GM12878 (cell line): ENCODE data around the gene ERCC2. TPM values are rescaled to one million over a fixed set of nuclear protein-coding genes. Genes with fewer than 3 reads are reported as not detected.

Experiments used
- ATAC-seq: fragments of 200-7000 bp; cut with Tn5 transposase; 3 replicates; pipeline ENCODE4 v1.9.1; 2020; ENCODE audit warnings: mild to moderate bottlenecking, moderate library complexity
- BruUV-seq: library from RNA; stranded (reverse); fragments of 400-500 nt; replicated peaks from 2 replicates; lab custom pipeline; 2021; lab: Mats Ljungman, UMichigan
- CTCF ChIA-PET: fragments of 300-600 bp; sonication (Branson Sonifier 250); formaldehyde crosslinking; extraction: SDS; loops from one replicate; lab custom pipeline; 2021; ENCODE audit warnings: inconsistent platforms; lab: Yijun Ruan, JAX
- POLR2A ChIA-PET: fragments of 350-600 bp; formaldehyde crosslinking; extraction: SDS; loops from one replicate; lab custom pipeline; 2021; ENCODE audit warnings: inconsistent platforms; lab: Charles Lee
- RAD21 ChIA-PET: fragments of 300-600 bp; sonication (Branson Sonifier 250); formaldehyde crosslinking; loops from one replicate; lab custom pipeline; 2023; ENCODE audit warnings: antibody characterized with exemption; ENCODE audit not compliant: unreplicated experiment; lab: Charles Lee
- SMC1A ChIA-PET: fragments of 300-600 bp; sonication (Branson Sonifier 250); formaldehyde crosslinking; loops from one replicate; lab custom pipeline; 2023; ENCODE audit not compliant: unreplicated experiment, uncharacterized antibody; lab: Charles Lee
- DNase-seq: peaks from one replicate; pipeline ENCODE4 v3.0.0-alpha.2; 2011; ENCODE audit warnings: low read depth, low spot score
- FAIRE-seq: peaks from 3 replicates; lab custom pipeline; 2011; peaks lifted over from hg19 to GRCh38; lab: Jason Lieb, UNC
- H2AFZ ChIP-seq: 2 replicates; pipeline ENCODE4 v1.6.0; 2011; ENCODE audit warnings: low read depth, low read length, control low read depth; ENCODE audit not compliant: control insufficient read depth
- H3K27ac ChIP-seq: 2 replicates; pipeline ENCODE4 v1.5.1; 2011; ENCODE audit warnings: control low read depth; ENCODE audit not compliant: control insufficient read depth, insufficient read depth
- H3K27me3 ChIP-seq, 2 experiments: replicated peaks in 1 of 2; 2 replicates each; pipeline versions ENCODE4 v1.6.0 to v1.6.1; 2011; ENCODE audit warnings: low read length in 1 of 2; ENCODE audit not compliant: control insufficient read depth in 2 of 2, insufficient read depth in 2 of 2
- H3K36me3 ChIP-seq, 2 experiments: 2 replicates each; pipeline ENCODE4 v1.5.1; 2011; ENCODE audit warnings: low read length in 1 of 2; ENCODE audit not compliant: control insufficient read depth in 2 of 2, insufficient read depth in 2 of 2
- H3K4me1 ChIP-seq: 2 replicates; pipeline ENCODE4 v1.6.1; 2011; ENCODE audit warnings: mild to moderate bottlenecking, low read length, moderate library complexity, mixed read lengths; ENCODE audit not compliant: control insufficient read depth, insufficient read depth
- H3K4me2 ChIP-seq: 2 replicates; pipeline ENCODE4 v1.6.0; 2011; ENCODE audit warnings: control low read depth; ENCODE audit not compliant: control insufficient read depth, insufficient read depth
- H3K4me3 ChIP-seq: fragments of 200-600 bp; sonication (generic); 2 replicates; pipeline ENCODE4 v1.5.1; 2016
- H3K79me2 ChIP-seq: 2 replicates; pipeline ENCODE4 v1.6.0; 2011; ENCODE audit warnings: low read length; ENCODE audit not compliant: control insufficient read depth, insufficient read depth
- H3K9ac ChIP-seq: 2 replicates; pipeline ENCODE4 v1.8.0; 2011; ENCODE audit warnings: low read length, control low read depth, mixed read lengths; ENCODE audit not compliant: control insufficient read depth, insufficient read depth
- H3K9me3 ChIP-seq: replicated peaks from 3 replicates; pipeline ENCODE4 v1.5.1; 2011; ENCODE audit warnings: mild to moderate bottlenecking, low read length; ENCODE audit not compliant: control insufficient read depth, insufficient read depth
- H4K20me1 ChIP-seq: 2 replicates; pipeline ENCODE4 v1.6.0; 2011; ENCODE audit not compliant: control insufficient read depth, insufficient read depth
- ATF7 ChIP-seq: fragments of 450-650 bp; IDR thresholded peaks from 2 replicates; pipeline ENCODE4 v1.6.1; 2016; ENCODE audit warnings: low read depth, mild to moderate bottlenecking
- CREB1 ChIP-seq: IDR thresholded peaks from 2 replicates; pipeline ENCODE4 v1.6.1; 2012; ENCODE audit warnings: low read depth, mild to moderate bottlenecking, inconsistent platforms
- JUNB ChIP-seq: IDR thresholded peaks from 2 replicates; pipeline ENCODE4 v1.6.1; 2016; ENCODE audit warnings: antibody characterized with exemption, mild to moderate bottlenecking
- JUND ChIP-seq: IDR thresholded peaks from 2 replicates; pipeline ENCODE4 v1.6.1; 2012; ENCODE audit warnings: low read depth, mild to moderate bottlenecking, low read length, improper control_type of control experiment, moderate library complexity
- MEF2B ChIP-seq: fragments of 450-650 bp; IDR thresholded peaks from 2 replicates; pipeline ENCODE4 v1.6.1; 2018; ENCODE audit warnings: mild to moderate bottlenecking, moderate library complexity; ENCODE audit not compliant: partially characterized antibody, poor library complexity, severe bottlenecking
- MTA2 ChIP-seq: fragments of 450-650 bp; IDR thresholded peaks from 2 replicates; pipeline ENCODE4 v1.6.1; 2016; ENCODE audit warnings: low read depth, mild to moderate bottlenecking, moderate library complexity
- MYC ChIP-seq: IDR thresholded peaks from 2 replicates; pipeline ENCODE4 v1.6.1; 2011; ENCODE audit warnings: mild to moderate bottlenecking, low read length, moderate library complexity, inconsistent platforms; ENCODE audit not compliant: insufficient read depth, insufficient replicate concordance, insufficient read length, severe bottlenecking
- WGBS: methylation state at CpG from one replicate; pipeline ENCODE4 v1.1.6; 2016; ENCODE audit warnings: low lambda C conversion rate; ENCODE audit not compliant: insufficient replicate concordance, insufficient coverage; ENCODE audit errors: missing lambda C conversion rate; 5-methylcytosine and 5-hydroxymethylcytosine counted together
- in situ Hi-C: fragments of 300-500 bp; cut with MboI; formaldehyde crosslinking; loops from 9 replicates; pipeline ENCODE4 v1.14.3; 2018; ENCODE audit warnings: mixed read lengths
- intact Hi-C: fragments of 100-400 bp; cut with micrococcal nuclease; formaldehyde crosslinking; loops from one replicate; pipeline ENCODE4 v1.14.2; 2022; ENCODE audit not compliant: unreplicated experiment
- polyA plus RNA-seq, 11 experiments: library from polyadenylated mRNA; depleted of rRNA in 4 of 11; unstranded in 6 of 11; stranded (reverse) in 5 of 11; fragments of >200 nt; fragmentation: Nextera tagmentation in 4 of 11; fragmentation: Illumina TruSeq in 1 of 11; extraction: Ambion mirVana in 4 of 11; extraction: Trizol in 1 of 11; gene quantifications; 1 replicate in 1 of 11; 2 replicates in 10 of 11; pipeline versions ENCODE4 v1.2.1 to v1.2.3, GENCODE V29; 2011 to 2016; ENCODE audit warnings: inconsistent platforms in 2 of 11, missing spikeins in 2 of 11, low read depth in 1 of 11
- total RNA-seq, 4 experiments: library from RNA; depleted of rRNA in 3 of 4; stranded (reverse); fragments of >200 nt in 3 of 4; fragmentation: Illumina TruSeq in 1 of 4; extraction: Trizol in 1 of 4; gene quantifications; 2 replicates each; pipeline versions ENCODE4 v1.2.1 to v1.2.3, GENCODE V29; 2013 to 2021
- TF ChIP-seq, protein P1 (sequence below): fragments of 450-650 bp; IDR thresholded peaks from 2 replicates; pipeline ENCODE4 v1.6.1; 2017; ENCODE audit warnings: mild to moderate bottlenecking, moderate library complexity

Gene ERCC2
- total and polyA plus RNA-seq, 10 of the 15 experiments (the other 5 are each of a cell fraction or from before 2014, with no cell fraction given) = 1.3 to 40.1 (median 15.6) TPM

DNA sequence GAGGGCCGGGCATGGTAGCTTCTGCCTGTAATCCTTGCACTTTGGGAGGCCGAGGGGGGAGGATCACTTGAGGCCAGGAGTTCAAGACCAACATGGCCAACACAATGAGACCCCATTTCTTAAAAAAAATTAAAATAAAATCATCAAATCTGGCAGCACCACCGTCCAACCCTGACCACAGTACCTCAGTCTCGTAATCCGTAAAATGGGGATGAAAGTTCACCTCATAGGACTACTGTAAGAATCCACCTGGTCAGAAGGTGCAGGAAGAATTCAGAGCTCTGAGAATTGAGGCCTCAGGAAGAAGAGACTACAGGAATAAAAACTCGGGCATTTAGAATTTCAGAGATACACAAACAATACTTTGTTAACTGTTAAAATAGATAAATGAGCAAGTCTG lies 31.4 kb upstream of the ERCC2 start (continued):
- TF ChIP-seq MEF2B (no peak), ATF7 (no peak), MYC (no peak), JUNB (no peak), JUND (no peak)
- TF ChIP-seq, protein P1, sequence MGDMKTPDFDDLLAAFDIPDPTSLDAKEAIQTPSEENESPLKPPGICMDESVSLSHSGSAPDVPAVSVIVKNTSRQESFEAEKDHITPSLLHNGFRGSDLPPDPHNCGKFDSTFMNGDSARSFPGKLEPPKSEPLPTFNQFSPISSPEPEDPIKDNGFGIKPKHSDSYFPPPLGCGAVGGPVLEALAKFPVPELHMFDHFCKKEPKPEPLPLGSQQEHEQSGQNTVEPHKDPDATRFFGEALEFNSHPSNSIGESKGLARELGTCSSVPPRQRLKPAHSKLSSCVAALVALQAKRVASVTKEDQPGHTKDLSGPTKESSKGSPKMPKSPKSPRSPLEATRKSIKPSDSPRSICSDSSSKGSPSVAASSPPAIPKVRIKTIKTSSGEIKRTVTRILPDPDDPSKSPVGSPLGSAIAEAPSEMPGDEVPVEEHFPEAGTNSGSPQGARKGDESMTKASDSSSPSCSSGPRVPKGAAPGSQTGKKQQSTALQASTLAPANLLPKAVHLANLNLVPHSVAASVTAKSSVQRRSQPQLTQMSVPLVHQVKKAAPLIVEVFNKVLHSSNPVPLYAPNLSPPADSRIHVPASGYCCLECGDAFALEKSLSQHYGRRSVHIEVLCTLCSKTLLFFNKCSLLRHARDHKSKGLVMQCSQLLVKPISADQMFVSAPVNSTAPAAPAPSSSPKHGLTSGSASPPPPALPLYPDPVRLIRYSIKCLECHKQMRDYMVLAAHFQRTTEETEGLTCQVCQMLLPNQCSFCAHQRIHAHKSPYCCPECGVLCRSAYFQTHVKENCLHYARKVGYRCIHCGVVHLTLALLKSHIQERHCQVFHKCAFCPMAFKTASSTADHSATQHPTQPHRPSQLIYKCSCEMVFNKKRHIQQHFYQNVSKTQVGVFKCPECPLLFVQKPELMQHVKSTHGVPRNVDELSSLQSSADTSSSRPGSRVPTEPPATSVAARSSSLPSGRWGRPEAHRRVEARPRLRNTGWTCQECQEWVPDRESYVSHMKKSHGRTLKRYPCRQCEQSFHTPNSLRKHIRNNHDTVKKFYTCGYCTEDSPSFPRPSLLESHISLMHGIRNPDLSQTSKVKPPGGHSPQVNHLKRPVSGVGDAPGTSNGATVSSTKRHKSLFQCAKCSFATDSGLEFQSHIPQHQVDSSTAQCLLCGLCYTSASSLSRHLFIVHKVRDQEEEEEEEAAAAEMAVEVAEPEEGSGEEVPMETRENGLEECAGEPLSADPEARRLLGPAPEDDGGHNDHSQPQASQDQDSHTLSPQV = no peak

- no peaks in the 10 kb centered on the region for H3K36me3 ChIP-seq
- in situ Hi-C loops = no loop called here
- no peaks in the 10 kb centered on the region; a peak in 1 of 4 replicates for H3K27me3 ChIP-seq
- H3K4me2 ChIP-seq = no peak overlapping the region
- ChIA-PET SMC1A (interaction anchor here (6.2 kb wide), 1 partner anchor 79 kb away, joined by 55 read pairs; no protein-coding TSS in a partner anchor), POLR2A (interaction anchor here (0.5 to 0.9 kb wide), 3 partner anchors 24 to 229 kb away, joined by 3 read pairs; no protein-coding TSS in a partner anchor), RAD21 (interaction anchor here (0.7 to 1.1 kb wide), 2 partner anchors 87 to 183 kb away, joined by 3 to 4 read pairs; no protein-coding TSS in a partner anchor), CTCF (interaction anchor here (0.6 to 5.2 kb wide), 5 partner anchors 9 to 85 kb away, joined by 3 to 93 read pairs (median 4); partner anchors contain the start of gene ERCC1)
- TF ChIP-seq CREB1 = no peak
- no peak for TF ChIP-seq MEF2B
- TF ChIP-seq MTA2 = no peak
- 87% methylated on average over 6 of the region's 6 CpGs for WGBS
- intact Hi-C loops = loop anchor here (10.0 kb wide), 1 partner anchor 245 kb away; no protein-coding TSS in a partner anchor
- no peak overlapping the region for H3K27ac ChIP-seq
- no peak overlapping the region for H3K9ac ChIP-seq
- BruUV-seq = no TSS peak
- H3K4me3 ChIP-seq = no peak overlapping the region
- no peaks in the 10 kb centered on the region for H3K79me2 ChIP-seq
- no peak overlapping the region for H2AFZ ChIP-seq
- FAIRE-seq (no peak), DNase-seq (no peak), ATAC-seq (no peak)
- no peaks in the 10 kb centered on the region for H4K20me1 ChIP-seq
- peaks cover 4% of the 10 kb centered on the region for H3K4me1 ChIP-seq
- H3K9me3 ChIP-seq = no peaks in the 10 kb centered on the region
These were observed 29.8 kb upstream of the ERCC2 start for GRCh38 chr19:45400192-45400591.
